Muscle layer of duodenum (tissue), 2 donors: ENCODE results near the gene NTPCR.

Experiments
- H3K27ac ChIP-seq: one replicate; pipeline ENCODE4 v1.7.0; 2013; ENCODE audit warnings: mild to moderate bottlenecking, low read length
- H3K27me3 ChIP-seq: one replicate; pipeline ENCODE4 v1.7.0; 2013; ENCODE audit warnings: low read depth, mild to moderate bottlenecking, control low read depth, low read length
- H3K36me3 ChIP-seq, 2 donors: one replicate each; pipeline ENCODE4 v1.7.0; 2013; ENCODE audit warnings: low read length in 2 of 2, control low read depth in 1 of 2, mild to moderate bottlenecking in 1 of 2; ENCODE audit not compliant: insufficient read depth in 2 of 2, control insufficient read depth in 1 of 2
- H3K4me1 ChIP-seq, 2 donors: one replicate each; pipeline ENCODE4 v1.7.0; 2013; ENCODE audit warnings: low read length in 2 of 2, mild to moderate bottlenecking in 2 of 2, control low read depth in 1 of 2, moderate library complexity in 1 of 2; ENCODE audit not compliant: insufficient read depth in 2 of 2, control insufficient read depth in 1 of 2
- H3K4me3 ChIP-seq, 2 donors: one replicate each; pipeline ENCODE4 v1.7.0; 2013; ENCODE audit warnings: low read length in 2 of 2, low read depth in 1 of 2, mild to moderate bottlenecking in 1 of 2
- H3K9me3 ChIP-seq, 2 donors: one replicate each; pipeline ENCODE4 v1.7.0; 2013; ENCODE audit warnings: low read length in 2 of 2, control low read depth in 1 of 2, mild to moderate bottlenecking in 1 of 2; ENCODE audit not compliant: control insufficient read depth in 1 of 2
- donor health status: healthy.

Gene NTPCR

GRCh38 chr1:232966663-232967062 is 16.3 kb downstream of the NTPCR start:
- Histone ChIP-seq H3K4me1 (peaks cover 3 to 5% of the 10 kb centered on the region in 2 donors), H3K27me3 (no peaks in the 10 kb centered on the region), H3K36me3 (peaks cover 14 to 15% of the 10 kb centered on the region in 2 donors), H3K27ac (no peak overlapping the region), H3K9me3 (no peaks in the 10 kb centered on the region), H3K4me3 (peak overlapping the region in 1 of 2 donors; percentile 1)

- Histone ChIP-seq H3K27me3 (no peaks in the 10 kb centered on the region), H3K36me3 (peaks cover 26 to 27% of the 10 kb centered on the region in 2 donors), H3K27ac (no peak overlapping the region), H3K4me1 (peaks cover 0 to 5% of the 10 kb centered on the region in 2 donors), H3K4me3 (no peak overlapping the region), H3K9me3 (peaks cover 1 to 2% of the 10 kb centered on the region in 2 donors)
Measured at GRCh38 chr1:232968391-232968790, 18.0 kb downstream of the NTPCR start.

GRCh38 chr1:232968965-232969364 is 18.6 kb downstream of the NTPCR start:
- H3K27me3 ChIP-seq = no peaks in the 10 kb centered on the region
- no peak overlapping the region for H3K4me3 ChIP-seq
- H3K9me3 ChIP-seq = peaks cover 6 to 8% of the 10 kb centered on the region in 2 donors
- H3K36me3 ChIP-seq = peaks cover 30 to 32% of the 10 kb centered on the region in 2 donors
- peaks cover 0 to 5% of the 10 kb centered on the region in 2 donors for H3K4me1 ChIP-seq
- H3K27ac ChIP-seq = no peak overlapping the region

GRCh38 chr1:232969799-232970198 is 19.4 kb downstream of the NTPCR start:
- H3K4me1 ChIP-seq = peaks cover 0 to 5% of the 10 kb centered on the region in 2 donors
- no peak overlapping the region for H3K27ac ChIP-seq
- no peak overlapping the region for H3K4me3 ChIP-seq
- H3K9me3 ChIP-seq = peaks cover 9 to 14% of the 10 kb centered on the region in 2 donors
- H3K36me3 ChIP-seq = peaks cover 35 to 36% of the 10 kb centered on the region in 2 donors
- H3K27me3 ChIP-seq = no peaks in the 10 kb centered on the region

- peaks cover 35 to 36% of the 10 kb centered on the region in 2 donors for H3K36me3 ChIP-seq
- no peaks in the 10 kb centered on the region for H3K27me3 ChIP-seq
- peaks cover 9 to 14% of the 10 kb centered on the region in 2 donors for H3K9me3 ChIP-seq
- no peak overlapping the region for H3K27ac ChIP-seq
- peaks cover 3 to 5% of the 10 kb centered on the region in 2 donors for H3K4me1 ChIP-seq
- no peak overlapping the region for H3K4me3 ChIP-seq
Measured at GRCh38 chr1:232970508-232970907, 20.1 kb downstream of the NTPCR start.

- peaks cover 36 to 49% of the 10 kb centered on the region in 2 donors for H3K36me3 ChIP-seq
- H3K27ac ChIP-seq = no peak overlapping the region
Measured at GRCh38 chr1:232973652-232974611, 23.5 kb downstream of the NTPCR start.

GRCh38 chr1:232974971-232975370 is 24.6 kb downstream of the NTPCR start:
- Histone ChIP-seq H3K36me3 (peaks cover 35 to 57% of the 10 kb centered on the region in 2 donors), H3K4me1 (peaks cover 0 to 4% of the 10 kb centered on the region in 2 donors), H3K27ac (no peak overlapping the region), H3K27me3 (no peaks in the 10 kb centered on the region), H3K9me3 (peaks cover 9 to 14% of the 10 kb centered on the region in 2 donors), H3K4me3 (no peak overlapping the region)

More at GRCh38 chr1:232973652-232974611, 23.5 kb downstream of the NTPCR start:
- Histone ChIP-seq H3K9me3 (peaks cover 9 to 14% of the 10 kb centered on the region in 2 donors), H3K4me1 (peaks cover 0 to 4% of the 10 kb centered on the region in 2 donors), H3K27me3 (no peaks in the 10 kb centered on the region), H3K4me3 (no peak overlapping the region)

- Histone ChIP-seq H3K4me3 (no peak overlapping the region), H3K9me3 (peaks cover 9 to 14% of the 10 kb centered on the region in 2 donors), H3K27me3 (no peaks in the 10 kb centered on the region), H3K4me1 (peaks cover 0 to 4% of the 10 kb centered on the region in 2 donors), H3K36me3 (peaks cover 12 to 33% of the 10 kb centered on the region in 2 donors), H3K27ac (no peak overlapping the region)
Measured at GRCh38 chr1:232978091-232978634, 27.8 kb downstream of the NTPCR start.

GRCh38 chr1:232978815-232979214 is 28.4 kb downstream of the NTPCR start:
- Histone ChIP-seq H3K27ac (no peak overlapping the region), H3K36me3 (peaks cover 6 to 27% of the 10 kb centered on the region in 2 donors), H3K27me3 (no peaks in the 10 kb centered on the region), H3K4me3 (no peak overlapping the region), H3K4me1 (peaks cover 0 to 4% of the 10 kb centered on the region in 2 donors), H3K9me3 (peaks cover 4 to 7% of the 10 kb centered on the region in 2 donors)

- Histone ChIP-seq H3K27ac (no peak overlapping the region), H3K4me3 (no peak overlapping the region), H3K36me3 (peaks cover 0 to 29% of the 10 kb centered on the region in 2 donors), H3K4me1 (peaks cover 0 to 4% of the 10 kb centered on the region in 2 donors), H3K27me3 (no peaks in the 10 kb centered on the region), H3K9me3 (no peaks in the 10 kb centered on the region)
Measured at GRCh38 chr1:232979558-232979957, 29.1 kb downstream of the NTPCR start.

- Histone ChIP-seq H3K4me1 (peaks cover 0 to 1% of the 10 kb centered on the region in 2 donors), H3K27ac (no peak overlapping the region), H3K27me3 (no peaks in the 10 kb centered on the region), H3K4me3 (no peak overlapping the region), H3K36me3 (peaks cover 0 to 28% of the 10 kb centered on the region in 2 donors), H3K9me3 (no peaks in the 10 kb centered on the region)
Measured at GRCh38 chr1:232980355-232980978, 30.1 kb downstream of the NTPCR start.
